ENCODE measurements around the gene ZNRF1.

DNA sequence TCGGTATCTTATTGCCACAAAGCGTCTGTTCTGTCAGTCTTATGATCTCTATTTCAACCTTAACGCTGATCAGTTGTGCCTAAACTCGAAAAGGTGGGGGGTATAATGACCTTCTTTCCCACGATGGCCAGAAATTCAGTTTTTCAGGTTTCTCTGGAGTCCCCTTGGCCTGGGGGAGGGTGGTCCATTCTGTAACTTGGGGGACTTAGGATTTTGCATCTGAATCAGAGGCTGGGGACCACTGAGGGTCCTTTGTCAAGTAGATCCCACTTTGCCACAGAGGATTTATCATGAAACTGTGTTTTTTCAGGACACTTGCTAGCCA, 7.6 kb upstream of the ZNRF1 start:
- TF ChIP-seq, protein P1, sequence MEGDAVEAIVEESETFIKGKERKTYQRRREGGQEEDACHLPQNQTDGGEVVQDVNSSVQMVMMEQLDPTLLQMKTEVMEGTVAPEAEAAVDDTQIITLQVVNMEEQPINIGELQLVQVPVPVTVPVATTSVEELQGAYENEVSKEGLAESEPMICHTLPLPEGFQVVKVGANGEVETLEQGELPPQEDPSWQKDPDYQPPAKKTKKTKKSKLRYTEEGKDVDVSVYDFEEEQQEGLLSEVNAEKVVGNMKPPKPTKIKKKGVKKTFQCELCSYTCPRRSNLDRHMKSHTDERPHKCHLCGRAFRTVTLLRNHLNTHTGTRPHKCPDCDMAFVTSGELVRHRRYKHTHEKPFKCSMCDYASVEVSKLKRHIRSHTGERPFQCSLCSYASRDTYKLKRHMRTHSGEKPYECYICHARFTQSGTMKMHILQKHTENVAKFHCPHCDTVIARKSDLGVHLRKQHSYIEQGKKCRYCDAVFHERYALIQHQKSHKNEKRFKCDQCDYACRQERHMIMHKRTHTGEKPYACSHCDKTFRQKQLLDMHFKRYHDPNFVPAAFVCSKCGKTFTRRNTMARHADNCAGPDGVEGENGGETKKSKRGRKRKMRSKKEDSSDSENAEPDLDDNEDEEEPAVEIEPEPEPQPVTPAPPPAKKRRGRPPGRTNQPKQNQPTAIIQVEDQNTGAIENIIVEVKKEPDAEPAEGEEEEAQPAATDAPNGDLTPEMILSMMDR (IDR thresholded peaks at IDR 0.05) = no peak
- TF ChIP-seq POLR2A (IDR thresholded peaks at IDR 0.05) = no peak

All from suprapubic skin (tissue), 3 donors.